Measurements from ENCODE around the gene NPM1. TPM values are rescaled to one million over a fixed set of nuclear protein-coding genes. Genes with fewer than 3 reads are reported as not detected.

Gene NPM1
- 100 to 1,000 TPM; 310 to 501 TPM for total RNA-seq

- peaks cover 29% of the 10 kb centered on the region for H3K4me1 ChIP-seq
- peak within 1 kb of the TSS; percentile 80 to 88 for H3K4me3 ChIP-seq
- H3K36me3 ChIP-seq (replicated peaks in 1 of 2; ENCODE audit: insufficient read depth in 1 of 2, low read depth in 2 of 2) = no peaks in the 10 kb centered on the region
- peak within 1 kb of the TSS; percentile 55 to 91 (median 86) for H3K27ac ChIP-seq
- peak; percentile 99 for ATAC-seq
- H3K9me3 ChIP-seq = no peaks in the 10 kb centered on the region
- TF ChIP-seq CTCF (IDR thresholded peaks at IDR 0.05) = no peak
- TF ChIP-seq POLR2A (IDR thresholded peaks at IDR 0.05) = peak; percentile 88 to 99 (median 99)
- intact Hi-C loops (cut with DNase I) = no loop called here
- 0 to 1% methylated on average over 33 to 56 of the region's 56 CpGs for WGBS, 2 donors
- H3K27me3 ChIP-seq = no peaks in the 10 kb centered on the region
- DNase-seq = peak; percentile 97 to 99 (median 98)
Measured at GRCh38 chr5:171387345-171387969, at the start of gene NPM1. Gene NPM1, plus strand, starts transcription at chr5:171387849. Its CDS starts 100 bp downstream, at chr5:171387949.

GRCh38 chr5:171340042-171340441 lies 47.6 kb upstream of the NPM1 start:
- no peak overlapping the region for H3K4me3 ChIP-seq
- TF ChIP-seq POLR2A (IDR thresholded peaks at IDR 0.05) = no peak
- no peak for TF ChIP-seq CTCF (IDR thresholded peaks at IDR 0.05)
- H3K27ac ChIP-seq = no peak overlapping the region
- H3K9me3 ChIP-seq = no peaks in the 10 kb centered on the region
- no peaks in the 10 kb centered on the region for H3K36me3 ChIP-seq (replicated peaks in 1 of 2; ENCODE audit: insufficient read depth in 1 of 2, low read depth in 2 of 2)
- intact Hi-C loops (cut with DNase I) = no loop called here
- no peak for ATAC-seq
- no peaks in the 10 kb centered on the region for H3K27me3 ChIP-seq
- no peak for DNase-seq
- peaks cover 16% of the 10 kb centered on the region for H3K4me1 ChIP-seq

GRCh38 chr5:171340491-171340890 lies 47.2 kb upstream of the NPM1 start:
- DNase-seq = no peak
- Histone ChIP-seq H3K4me3 (no peak overlapping the region), H3K36me3 (replicated peaks in 1 of 2; ENCODE audit: insufficient read depth in 1 of 2, low read depth in 2 of 2) (no peaks in the 10 kb centered on the region), H3K27me3 (no peaks in the 10 kb centered on the region), H3K9me3 (no peaks in the 10 kb centered on the region), H3K4me1 (peaks cover 16% of the 10 kb centered on the region), H3K27ac (no peak overlapping the region)
- intact Hi-C loops (cut with DNase I) = no loop called here
- WGBS, 2 donors = 5 to 15% methylated on average over 6 of the region's 6 CpGs
- no peak for ATAC-seq
- TF ChIP-seq CTCF (IDR thresholded peaks at IDR 0.05) = no peak
- no peak for TF ChIP-seq POLR2A (IDR thresholded peaks at IDR 0.05)

GRCh38 chr5:171342362-171343111 lies 45.1 kb upstream of the NPM1 start:
- no peaks in the 10 kb centered on the region for H3K27me3 ChIP-seq
- ATAC-seq = peak; percentile 45
- no peak overlapping the region for H3K4me3 ChIP-seq
- no peak overlapping the region for H3K27ac ChIP-seq
- 44 to 50% methylated on average over 17 of the region's 17 CpGs for WGBS, 2 donors
- H3K9me3 ChIP-seq = no peaks in the 10 kb centered on the region
- H3K36me3 ChIP-seq (replicated peaks in 1 of 2; ENCODE audit: insufficient read depth in 1 of 2, low read depth in 2 of 2) = no peaks in the 10 kb centered on the region
- peak; percentile 34 to 63 (median 47) for DNase-seq
- H3K4me1 ChIP-seq = peaks cover 5% of the 10 kb centered on the region
- intact Hi-C loops (cut with DNase I) = no loop called here
- peak; percentile 20 to 60 (median 54) for TF ChIP-seq CTCF (IDR thresholded peaks at IDR 0.05)
- TF ChIP-seq POLR2A (IDR thresholded peaks at IDR 0.05) = no peak
